Activated naive CD8-positive, alpha-beta T cell treated with anti-CD3 and anti-CD28 coated beads, Interleukin-2, amount 50 U/mL, for 24 hours (primary cell): ENCODE measurements around the gene GPR15LG.

Source experiments
- ATAC-seq: fragments of 150-1000 bp; cut with Tn5 transposase; one replicate; pipeline ENCODE4 v1.10.0; 2021
- DNase-seq: peaks from one replicate; pipeline ENCODE4 v3.0.0; 2021
- H3K27ac Mint-ChIP-seq: one replicate; pipeline ENCODE4 v1.8.0; 2021; ENCODE audit warnings: mild to moderate bottlenecking, mixed read lengths
- H3K27me3 Mint-ChIP-seq: one replicate; pipeline ENCODE4 v1.8.0; 2021; ENCODE audit warnings: mixed read lengths
- H3K36me3 Mint-ChIP-seq: one replicate; pipeline ENCODE4 v1.8.0; 2021; ENCODE audit warnings: low read depth, mixed read lengths
- H3K4me1 Mint-ChIP-seq: one replicate; pipeline ENCODE4 v1.8.0; 2021; ENCODE audit warnings: mixed read lengths
- H3K4me3 Mint-ChIP-seq: one replicate; pipeline ENCODE4 v1.8.0; 2021; ENCODE audit warnings: mild to moderate bottlenecking, moderate library complexity, mixed read lengths
- H3K9me3 Mint-ChIP-seq: one replicate; pipeline ENCODE4 v1.8.0; 2021; ENCODE audit warnings: mixed read lengths

GPR15LG gene

DNA sequence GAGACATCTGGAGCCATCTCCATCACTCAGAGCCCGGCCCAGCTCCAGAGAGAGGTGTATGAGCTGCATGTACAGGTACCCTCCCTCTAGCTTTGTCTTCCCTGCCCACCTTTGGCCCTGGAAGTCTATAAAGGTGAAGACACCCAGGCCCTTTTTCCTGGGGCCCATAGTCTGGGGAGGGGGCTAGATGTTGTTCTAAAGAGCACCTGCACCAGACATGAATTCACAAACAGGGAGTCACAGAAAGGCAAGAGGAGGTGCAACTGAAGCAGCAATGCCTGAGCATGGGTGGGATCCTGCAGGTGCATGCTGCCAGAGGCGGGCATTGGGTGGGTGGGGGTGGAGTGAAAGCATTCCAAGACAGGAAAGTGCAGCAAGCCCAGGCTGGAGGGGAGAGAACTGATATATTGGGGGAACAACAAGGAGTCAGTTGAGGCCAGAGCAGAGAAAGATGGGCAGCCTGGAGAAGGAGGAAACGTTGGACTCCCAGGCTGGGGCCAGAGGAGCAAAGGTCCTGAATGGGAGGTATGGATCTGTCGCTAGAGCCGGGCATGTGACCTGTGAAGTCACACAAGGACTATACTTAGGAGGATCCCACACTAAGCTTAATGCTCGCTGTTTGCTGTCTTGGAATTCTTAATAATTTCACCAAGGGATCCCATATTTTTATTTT lies 32.4 kb downstream of the GPR15LG start:
- Mint-ChIP-seq H3K9me3 (no peaks in the 10 kb centered on the region), H3K27me3 (peaks cover 5% of the 10 kb centered on the region), H3K4me1 (no peaks in the 10 kb centered on the region), H3K4me3 (no peak overlapping the region), H3K27ac (no peak overlapping the region), H3K36me3 (no peaks in the 10 kb centered on the region)
- ATAC-seq (no peak), DNase-seq (no peak)

DNA sequence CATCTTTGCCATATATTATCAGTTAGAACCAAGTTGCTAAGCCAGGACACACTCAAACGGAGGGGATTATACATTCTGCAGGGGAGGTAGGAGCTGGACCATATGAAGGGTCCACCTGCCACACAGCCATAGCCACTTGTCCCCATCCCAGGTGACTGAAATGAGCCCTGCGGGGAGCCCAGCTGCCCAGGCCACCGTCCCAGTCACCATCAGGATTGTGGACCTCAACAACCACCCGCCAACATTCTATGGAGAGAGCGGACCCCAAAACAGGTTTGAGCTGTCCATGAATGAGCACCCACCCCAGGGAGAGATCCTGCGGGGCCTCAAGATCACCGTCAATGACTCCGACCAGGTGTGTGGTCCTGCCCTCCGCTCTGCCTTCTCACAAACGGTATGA lies 34.4 kb downstream of the GPR15LG start:
- Mint-ChIP-seq H3K27ac (no peak overlapping the region), H3K36me3 (no peaks in the 10 kb centered on the region), H3K4me1 (no peaks in the 10 kb centered on the region), H3K9me3 (no peaks in the 10 kb centered on the region), H3K4me3 (no peak overlapping the region), H3K27me3 (peaks cover 5% of the 10 kb centered on the region)
- no peak for ATAC-seq
- DNase-seq, result no peak

DNA sequence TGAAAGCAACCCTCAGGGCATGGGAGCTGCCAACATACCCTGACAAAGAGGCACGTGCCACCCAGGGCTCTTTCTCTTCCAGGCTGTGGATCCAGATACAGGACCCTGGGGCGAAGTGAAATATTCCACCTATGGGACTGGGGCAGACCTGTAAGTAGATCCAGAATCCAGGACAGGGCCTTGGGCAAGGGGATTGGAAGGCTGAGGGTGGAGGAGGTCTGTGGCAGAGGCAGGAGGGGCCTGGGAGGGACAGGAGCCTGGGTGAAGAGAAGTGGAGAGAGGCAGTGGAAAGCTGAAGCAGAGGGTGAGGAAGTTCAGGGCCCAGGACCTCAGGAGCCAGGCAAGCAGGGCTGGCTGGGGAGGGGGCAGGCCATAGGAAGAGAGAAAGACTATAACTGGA lies 38.0 kb downstream of the GPR15LG start:
- no peaks in the 10 kb centered on the region for H3K36me3 Mint-ChIP-seq
- ATAC-seq, result no peak
- H3K9me3 Mint-ChIP-seq, result no peaks in the 10 kb centered on the region
- no peak overlapping the region for H3K4me3 Mint-ChIP-seq
- peaks cover 5% of the 10 kb centered on the region for H3K27me3 Mint-ChIP-seq
- no peak for DNase-seq
- no peak overlapping the region for H3K27ac Mint-ChIP-seq
- H3K4me1 Mint-ChIP-seq, result no peaks in the 10 kb centered on the region

DNA sequence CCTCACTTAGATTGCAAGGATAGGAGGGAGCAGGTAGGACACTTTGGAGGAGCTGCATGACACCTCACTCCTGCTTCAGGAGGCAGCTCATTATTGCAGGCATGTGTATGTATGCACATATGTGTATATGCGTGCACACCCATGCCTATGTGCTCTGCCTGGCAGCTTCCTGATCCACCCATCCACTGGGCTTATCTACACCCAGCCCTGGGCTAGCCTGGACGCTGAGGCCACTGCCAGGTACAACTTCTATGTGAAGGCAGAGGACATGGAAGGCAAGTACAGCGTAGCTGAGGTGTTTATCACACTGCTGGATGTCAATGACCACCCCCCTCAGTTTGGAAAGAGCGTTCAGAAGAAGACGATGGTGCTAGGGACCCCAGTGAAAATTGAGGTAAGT lies 38.4 kb downstream of the GPR15LG start:
- Mint-ChIP-seq H3K4me3 (no peak overlapping the region), H3K4me1 (no peaks in the 10 kb centered on the region), H3K36me3 (no peaks in the 10 kb centered on the region), H3K9me3 (no peaks in the 10 kb centered on the region), H3K27ac (no peak overlapping the region), H3K27me3 (peaks cover 3% of the 10 kb centered on the region)
- DNase-seq (no peak), ATAC-seq (no peak)

DNA sequence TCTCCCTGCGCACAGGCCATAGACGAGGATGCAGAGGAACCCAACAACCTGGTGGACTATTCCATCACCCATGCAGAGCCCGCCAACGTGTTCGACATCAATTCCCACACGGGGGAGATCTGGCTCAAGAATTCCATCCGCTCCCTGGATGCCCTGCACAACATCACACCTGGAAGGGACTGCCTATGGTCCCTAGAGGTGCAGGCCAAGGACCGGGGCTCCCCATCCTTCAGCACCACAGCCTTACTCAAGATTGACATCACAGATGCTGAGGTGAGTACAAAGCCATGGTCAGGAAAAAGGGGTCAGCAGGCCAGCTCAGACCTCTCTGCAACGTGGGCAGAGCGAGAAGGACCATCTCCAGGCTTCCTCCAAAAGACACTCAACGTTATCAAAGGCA lies 39.5 kb downstream of the GPR15LG start:
- H3K27ac Mint-ChIP-seq, result no peak overlapping the region
- no peak overlapping the region for H3K4me3 Mint-ChIP-seq
- DNase-seq (no peak), ATAC-seq (no peak)
- no peaks in the 10 kb centered on the region for H3K27me3 Mint-ChIP-seq
- no peaks in the 10 kb centered on the region for H3K36me3 Mint-ChIP-seq
- no peaks in the 10 kb centered on the region for H3K4me1 Mint-ChIP-seq
- no peaks in the 10 kb centered on the region for H3K9me3 Mint-ChIP-seq

DNA sequence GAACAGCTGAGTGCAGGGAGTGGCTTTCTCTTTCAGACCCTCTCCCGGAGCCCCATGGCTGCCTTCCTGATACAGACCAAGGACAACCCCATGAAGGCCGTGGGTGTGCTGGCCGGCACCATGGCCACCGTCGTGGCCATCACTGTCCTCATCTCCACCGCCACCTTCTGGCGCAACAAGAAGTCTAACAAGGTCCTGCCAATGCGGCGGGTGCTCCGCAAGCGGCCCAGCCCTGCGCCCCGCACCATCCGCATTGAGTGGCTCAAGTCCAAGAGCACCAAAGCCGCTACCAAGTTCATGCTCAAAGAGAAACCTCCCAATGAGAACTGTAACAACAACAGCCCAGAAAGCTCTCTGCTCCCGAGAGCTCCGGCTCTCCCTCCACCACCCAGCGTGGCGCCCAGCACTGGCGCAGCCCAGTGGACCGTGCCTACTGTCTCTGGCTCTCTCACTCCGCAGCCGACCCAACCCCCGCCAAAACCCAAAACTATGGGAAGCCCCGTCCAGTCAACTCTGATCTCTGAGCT lies 40.5 kb downstream of the GPR15LG start:
- DNase-seq, result no peak
- Mint-ChIP-seq H3K4me1 (no peaks in the 10 kb centered on the region), H3K27ac (no peak overlapping the region), H3K4me3 (no peak overlapping the region), H3K9me3 (peaks cover under 1% of the 10 kb centered on the region), H3K27me3 (no peaks in the 10 kb centered on the region), H3K36me3 (no peaks in the 10 kb centered on the region)
- peak; percentile 22 for ATAC-seq

DNA sequence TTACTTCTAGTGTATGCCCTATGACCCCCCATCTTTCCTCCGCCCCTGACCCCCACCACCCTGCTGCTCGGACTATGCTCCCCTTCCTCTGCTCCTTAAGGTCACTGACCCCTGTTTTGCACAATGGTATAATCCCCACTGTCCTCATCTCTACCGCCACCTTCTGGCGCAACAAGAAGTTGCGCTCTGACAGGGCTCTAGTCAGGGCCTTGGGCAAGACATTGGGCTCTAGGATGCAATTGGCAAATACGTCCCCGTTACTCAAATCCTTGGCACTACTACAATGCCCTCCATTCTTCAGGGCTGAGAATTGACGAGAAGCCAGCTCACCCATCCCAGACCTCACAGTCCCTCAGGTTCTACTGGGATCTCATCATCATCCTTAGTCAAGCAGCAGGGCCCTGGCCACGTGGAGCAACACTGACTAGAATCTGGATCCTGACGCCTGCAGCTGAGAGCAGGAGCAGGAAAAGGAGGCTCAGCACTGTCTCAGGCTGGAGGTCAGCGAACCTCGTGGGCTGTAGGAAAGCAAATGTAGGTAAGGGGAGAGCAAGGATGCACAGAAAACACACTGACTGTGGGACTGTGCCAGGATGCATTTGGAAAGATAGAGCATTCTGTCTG lies 41.1 kb downstream of the GPR15LG start:
- H3K27me3 Mint-ChIP-seq, result no peaks in the 10 kb centered on the region
- no peak overlapping the region for H3K4me3 Mint-ChIP-seq
- H3K27ac Mint-ChIP-seq, result no peak overlapping the region
- ATAC-seq, result peak; percentile 45
- H3K4me1 Mint-ChIP-seq, result no peaks in the 10 kb centered on the region
- peak; percentile 43 for DNase-seq
- peaks cover 7% of the 10 kb centered on the region for H3K9me3 Mint-ChIP-seq
- H3K36me3 Mint-ChIP-seq, result no peaks in the 10 kb centered on the region

DNA sequence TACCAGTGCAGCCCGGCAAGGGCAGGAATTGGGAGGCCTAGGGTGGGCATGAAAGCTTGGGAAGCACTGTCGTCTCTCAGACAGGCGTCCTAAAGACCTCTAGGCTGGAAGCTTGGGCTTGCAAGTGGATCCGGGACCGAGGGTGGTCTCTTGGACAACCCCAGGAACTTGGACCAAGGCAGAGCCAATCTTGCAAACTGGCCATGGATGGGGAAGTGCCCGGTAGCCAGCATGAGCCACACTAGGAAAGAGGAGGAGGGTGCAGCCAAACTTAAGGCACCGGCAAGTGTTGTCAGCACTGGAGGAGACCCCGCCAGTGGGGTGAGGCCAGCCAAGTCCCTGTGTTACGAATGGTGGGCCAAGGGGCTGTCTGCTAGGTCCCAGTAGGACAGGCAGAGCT lies 43.2 kb downstream of the GPR15LG start:
- no peak overlapping the region for H3K4me3 Mint-ChIP-seq
- no peak for ATAC-seq
- no peaks in the 10 kb centered on the region for H3K4me1 Mint-ChIP-seq

DNA sequence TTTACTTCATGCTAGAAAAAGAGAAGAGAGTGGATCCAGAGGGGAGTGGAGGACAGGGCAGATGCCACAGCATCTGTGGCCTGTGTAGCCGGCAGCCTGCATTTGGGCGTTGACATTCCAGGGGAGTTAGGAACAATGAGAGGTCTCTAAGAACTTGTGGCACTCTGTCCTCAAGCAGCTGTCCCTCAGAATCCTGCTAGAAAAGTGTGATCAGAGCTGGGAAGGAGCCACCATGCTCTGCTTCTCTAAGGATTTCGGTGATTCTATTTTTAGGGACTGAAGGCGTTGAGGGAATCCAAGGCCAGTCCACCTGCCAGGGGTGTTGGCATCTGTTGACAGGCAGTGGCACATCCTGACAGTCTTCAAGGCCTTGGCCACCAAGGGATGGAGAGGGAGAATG lies 44.1 kb downstream of the GPR15LG start:
- Mint-ChIP-seq H3K27ac (no peak overlapping the region), H3K4me1 (no peaks in the 10 kb centered on the region), H3K4me3 (no peak overlapping the region), H3K36me3 (no peaks in the 10 kb centered on the region), H3K27me3 (peaks cover 2% of the 10 kb centered on the region), H3K9me3 (peaks cover 11% of the 10 kb centered on the region)
- ATAC-seq (no peak), DNase-seq (no peak)

More for the DNA sequence above, 43.2 kb downstream of the GPR15LG start:
- H3K27ac Mint-ChIP-seq, result no peak overlapping the region
- peaks cover 2% of the 10 kb centered on the region for H3K27me3 Mint-ChIP-seq
- no peaks in the 10 kb centered on the region for H3K36me3 Mint-ChIP-seq
- DNase-seq, result no peak
- H3K9me3 Mint-ChIP-seq, result peaks cover 11% of the 10 kb centered on the region

DNA sequence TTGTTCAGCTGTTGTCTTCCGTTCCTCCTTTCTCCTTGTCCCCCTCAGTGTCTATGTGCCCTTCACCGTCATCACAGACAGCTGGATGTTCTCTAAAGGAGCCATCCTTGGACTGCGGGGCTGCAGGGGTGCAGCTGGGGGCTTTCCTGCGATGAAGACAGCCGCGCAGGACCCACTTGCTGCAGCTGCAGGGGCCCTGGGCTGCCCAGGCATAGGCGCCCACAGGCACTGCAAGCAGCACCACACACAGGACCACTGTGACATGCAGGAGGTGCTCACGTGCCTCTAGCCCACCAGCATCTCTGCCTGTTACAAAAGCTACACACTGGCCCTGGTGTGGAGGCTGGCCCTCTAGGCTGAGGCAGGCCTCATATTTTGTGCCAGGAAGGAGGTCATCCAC lies 48.3 kb downstream of the GPR15LG start:
- Mint-ChIP-seq H3K36me3 (no peaks in the 10 kb centered on the region), H3K4me3 (no peak overlapping the region), H3K27me3 (peaks cover 6% of the 10 kb centered on the region), H3K27ac (no peak overlapping the region), H3K9me3 (peaks cover 11% of the 10 kb centered on the region), H3K4me1 (no peaks in the 10 kb centered on the region)
- DNase-seq (no peak), ATAC-seq (no peak)

DNA sequence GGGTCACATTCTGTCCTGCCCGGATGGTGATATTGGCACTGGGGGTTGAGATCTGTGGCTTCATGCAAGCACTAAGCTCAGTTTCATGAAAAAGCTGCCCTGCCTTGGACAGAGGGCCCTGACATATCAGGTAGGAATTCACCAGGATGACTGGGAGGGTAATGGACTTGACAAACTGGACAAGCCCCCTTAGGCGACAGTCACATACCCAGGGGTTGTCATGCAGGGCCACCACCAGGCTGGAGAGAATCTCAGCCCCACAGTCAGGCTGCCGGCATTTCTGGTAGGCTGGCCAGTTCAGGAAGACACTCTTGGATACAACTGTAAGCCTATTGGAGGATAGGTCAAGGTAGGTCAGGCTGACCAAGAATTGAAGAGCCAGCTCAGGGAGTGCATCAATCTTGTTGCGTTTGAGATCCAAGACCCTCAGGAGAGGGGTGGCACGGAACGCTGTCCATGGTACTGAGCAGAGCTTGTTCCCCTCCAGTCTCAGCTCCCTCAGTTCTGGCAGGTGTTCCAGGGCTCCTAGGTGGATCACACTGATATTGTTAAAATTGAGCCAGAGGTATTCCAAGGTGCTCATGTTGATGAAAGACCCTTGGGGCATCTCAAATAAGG lies 50.9 kb downstream of the GPR15LG start:
- H3K4me1 Mint-ChIP-seq, result no peaks in the 10 kb centered on the region
- H3K27me3 Mint-ChIP-seq, result peaks cover 16% of the 10 kb centered on the region
- H3K4me3 Mint-ChIP-seq, result no peak overlapping the region
- no peak for DNase-seq
- H3K36me3 Mint-ChIP-seq, result no peaks in the 10 kb centered on the region
- peaks cover 6% of the 10 kb centered on the region for H3K9me3 Mint-ChIP-seq
- no peak for ATAC-seq
- no peak overlapping the region for H3K27ac Mint-ChIP-seq

DNA sequence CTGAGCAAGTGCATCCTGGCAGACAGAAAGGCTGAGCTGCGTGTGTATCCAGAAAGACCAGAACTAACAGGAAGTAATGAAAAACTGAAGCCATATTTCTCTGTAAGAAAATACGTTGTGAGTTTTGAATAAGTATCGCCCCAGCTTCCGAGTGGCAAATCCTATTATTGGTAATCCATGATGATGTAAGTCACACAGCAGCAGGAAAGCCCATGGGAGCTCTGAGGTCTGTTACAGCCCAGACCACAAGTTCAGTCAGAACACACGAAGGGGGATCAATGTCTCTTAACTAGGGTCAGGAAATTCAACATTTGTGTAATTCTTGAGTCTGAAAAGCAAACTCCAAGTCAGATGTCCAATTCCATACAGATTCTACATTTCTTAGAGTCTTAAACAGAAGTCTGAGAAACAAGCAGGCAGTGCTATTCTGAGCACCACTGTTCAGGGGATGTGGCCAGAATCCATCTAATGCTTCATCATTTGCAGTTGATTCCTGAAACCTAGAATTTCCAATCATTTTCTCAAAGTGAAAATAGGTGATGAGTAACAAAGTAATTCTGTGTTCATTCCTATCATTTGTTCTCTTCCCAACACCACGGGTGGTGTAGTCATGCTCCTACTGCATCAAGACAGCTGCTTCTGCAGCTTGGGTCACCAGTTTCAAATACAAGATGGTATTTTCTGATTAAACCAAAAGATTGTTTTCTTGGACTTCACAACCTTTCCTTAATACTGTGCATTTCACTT lies 52.0 kb downstream of the GPR15LG start, which contains the start of gene LRIT2:
Gene LRIT2, minus strand, starts transcription at position 118 of the 747 bp plus-strand sequence. Its CDS starts 24 bp downstream, at position 94.
- H3K27me3 Mint-ChIP-seq, result peaks cover 16% of the 10 kb centered on the region
- H3K36me3 Mint-ChIP-seq, result no peaks in the 10 kb centered on the region
- no peak within 1 kb of the TSS for H3K4me3 Mint-ChIP-seq
- no peaks in the 10 kb centered on the region for H3K9me3 Mint-ChIP-seq
- ATAC-seq, result no peak
- H3K4me1 Mint-ChIP-seq, result no peaks in the 10 kb centered on the region
- no peak within 1 kb of the TSS for H3K27ac Mint-ChIP-seq
- DNase-seq, result no peak

DNA sequence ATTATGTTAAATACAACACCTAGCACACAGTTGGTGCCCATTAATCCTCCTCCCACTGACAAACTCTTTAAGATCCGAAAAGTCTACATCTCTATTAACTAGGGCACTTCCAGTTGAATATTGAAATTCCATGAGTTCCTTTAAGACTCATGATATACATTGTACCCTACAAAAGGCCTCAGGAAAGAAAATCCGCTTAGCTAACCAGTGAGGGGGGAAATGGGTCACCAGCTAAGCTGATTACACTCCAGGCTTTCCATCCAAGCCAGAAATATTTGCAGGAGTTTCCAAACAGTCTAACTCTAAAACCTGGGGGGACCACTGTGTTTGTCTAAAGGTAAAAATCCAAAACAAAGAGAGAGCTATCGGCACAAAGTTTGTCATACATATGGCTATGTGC lies 53.0 kb downstream of the GPR15LG start:
- DNase-seq (no peak), ATAC-seq (no peak)
- Mint-ChIP-seq H3K27me3 (peaks cover 14% of the 10 kb centered on the region), H3K9me3 (no peaks in the 10 kb centered on the region), H3K27ac (no peak overlapping the region), H3K4me3 (no peak overlapping the region), H3K36me3 (no peaks in the 10 kb centered on the region), H3K4me1 (no peaks in the 10 kb centered on the region)

DNA sequence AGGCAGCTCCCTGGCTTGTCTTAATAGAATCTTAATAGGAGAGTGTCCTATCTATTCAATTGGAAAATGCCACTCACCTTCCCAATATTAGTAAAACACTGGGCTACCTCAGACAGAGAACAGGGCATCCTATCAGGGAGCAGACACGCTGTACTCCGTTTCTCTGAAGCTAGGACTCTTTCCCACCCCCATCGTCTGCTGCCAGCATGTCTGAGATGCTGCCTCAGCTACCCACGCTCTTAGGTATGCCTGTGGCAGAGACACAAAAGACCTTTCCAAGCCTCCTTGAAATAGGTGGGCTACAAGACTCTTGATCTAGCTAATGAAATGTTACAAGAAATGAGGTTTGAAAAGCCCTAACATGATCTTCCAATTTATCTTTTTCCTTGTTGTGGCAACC lies 54.2 kb downstream of the GPR15LG start:
- Mint-ChIP-seq H3K27me3 (peaks cover 14% of the 10 kb centered on the region), H3K4me3 (no peak overlapping the region), H3K27ac (no peak overlapping the region), H3K9me3 (no peaks in the 10 kb centered on the region), H3K4me1 (no peaks in the 10 kb centered on the region), H3K36me3 (no peaks in the 10 kb centered on the region)
- ATAC-seq (no peak), DNase-seq (no peak)
